IMR-90 (cell line): Measurements from ENCODE around the gene UVSSA. TPM values are rescaled to one million over a fixed set of nuclear protein-coding genes. Genes with fewer than 3 reads are reported as not detected.

ENCODE experiments used
- ATAC-seq: fragments of 200-7000 bp; cut with Tn5 transposase; 2 replicates; pipeline ENCODE4 v1.9.1; 2020; ENCODE audit warnings: low read depth, mild to moderate bottlenecking, moderate library complexity
- BruUV-seq: library from RNA; stranded (reverse); fragments of 400-500 nt; replicated peaks from 2 replicates; lab custom pipeline; 2021; lab: Mats Ljungman, UMichigan
- CTCF ChIA-PET: fragments of 300-600 bp; formaldehyde crosslinking; extraction: SDS; loops from one replicate; lab custom pipeline; 2021; ENCODE audit warnings: antibody characterized with exemption; lab: Yijun Ruan, JAX
- POLR2A ChIA-PET: fragments of 300-600 bp; sonication (Branson Sonifier 250); formaldehyde crosslinking; loops from one replicate; lab custom pipeline; 2022; ENCODE audit warnings: antibody characterized with exemption; ENCODE audit not compliant: unreplicated experiment; lab: Charles Lee
- DNase-seq: peaks from one replicate; pipeline ENCODE4 v3.0.0; 2013
- H2AFZ ChIP-seq: replicated peaks from 2 replicates; pipeline ENCODE3; 2013; ENCODE audit warnings: low read length, mild to moderate bottlenecking; ENCODE audit not compliant: poor library complexity
- H2AK5ac ChIP-seq: 2 replicates; pipeline ENCODE4 v1.6.1; 2013; ENCODE audit warnings: low read depth, low read length, inconsistent platforms
- H2AK9ac ChIP-seq: replicated peaks from 2 replicates; pipeline ENCODE3; 2013; ENCODE audit warnings: mild to moderate bottlenecking, low read depth, low read length, moderate library complexity; ENCODE audit not compliant: poor library complexity
- H2BK120ac ChIP-seq: 2 replicates; pipeline ENCODE4 v1.6.1; 2013; ENCODE audit warnings: low read depth, low read length, inconsistent platforms
- H2BK15ac ChIP-seq: 3 replicates; pipeline ENCODE4 v1.6.1; 2013; ENCODE audit warnings: low read depth, low read length, inconsistent platforms
- H2BK20ac ChIP-seq: 2 replicates; pipeline ENCODE4 v1.6.1; 2013; ENCODE audit warnings: low read depth, mild to moderate bottlenecking, inconsistent platforms, low read length, moderate library complexity
- H2BK5ac ChIP-seq: 2 replicates; pipeline ENCODE4 v1.6.1; 2013; ENCODE audit warnings: mild to moderate bottlenecking, low read depth, low read length, inconsistent platforms; ENCODE audit not compliant: poor library complexity, severe bottlenecking
- H3K14ac ChIP-seq: replicated peaks from 2 replicates; pipeline ENCODE4 v1.6.1; 2013; ENCODE audit warnings: low read depth, low read length, inconsistent platforms
- H3K18ac ChIP-seq: 2 replicates; pipeline ENCODE4 v1.6.1; 2013; ENCODE audit warnings: low read depth, low read length, control low read depth
- H3K23ac ChIP-seq: 2 replicates; pipeline ENCODE4 v1.6.1; 2013; ENCODE audit warnings: low read depth, low read length, inconsistent platforms
- H3K27ac ChIP-seq: 2 replicates; pipeline ENCODE4 v1.5.1; 2013; ENCODE audit warnings: mild to moderate bottlenecking, control low read depth, low read length; ENCODE audit not compliant: insufficient read depth
- H3K27me3 ChIP-seq: 2 replicates; pipeline ENCODE4 v1.6.1; 2013; ENCODE audit warnings: low read length; ENCODE audit not compliant: control insufficient read depth, insufficient read depth
- H3K36me3 ChIP-seq: 2 replicates; pipeline ENCODE4 v1.6.1; 2013; ENCODE audit warnings: low read length, mixed read lengths; ENCODE audit not compliant: control insufficient read depth, insufficient read depth
- H3K4ac ChIP-seq: 2 replicates; pipeline ENCODE4 v1.6.1; 2013; ENCODE audit warnings: low read depth, low read length, inconsistent platforms
- H3K4me1 ChIP-seq: 2 replicates; pipeline ENCODE4 v1.6.1; 2013; ENCODE audit warnings: low read length, mixed read lengths; ENCODE audit not compliant: control insufficient read depth, insufficient read depth
- H3K4me2 ChIP-seq: 2 replicates; pipeline ENCODE4 v1.6.1; 2013; ENCODE audit warnings: low read depth, mild to moderate bottlenecking, control low read depth, low read length, moderate library complexity
- H3K4me3 ChIP-seq: 2 replicates; pipeline ENCODE4 v1.5.1; 2013; ENCODE audit warnings: low read depth, mild to moderate bottlenecking, control low read depth, low read length, moderate library complexity; ENCODE audit not compliant: insufficient read depth
- H3K56ac ChIP-seq: 2 replicates; pipeline ENCODE4 v1.6.1; 2013; ENCODE audit warnings: low read length, inconsistent platforms; ENCODE audit not compliant: insufficient read depth; ENCODE audit errors: extremely low read depth
- H3K79me1 ChIP-seq, 2 experiments: 2 replicates each; pipeline ENCODE4 v1.6.1; 2013; ENCODE audit warnings: low read length in 2 of 2, inconsistent platforms in 1 of 2, low read depth in 1 of 2
- H3K9ac ChIP-seq: 2 replicates; pipeline ENCODE4 v1.6.1; 2013; ENCODE audit warnings: low read depth, low read length, control low read depth
- H3K9me1 ChIP-seq: 2 replicates; pipeline ENCODE4 v1.6.1; 2013; ENCODE audit warnings: low read length, inconsistent platforms; ENCODE audit not compliant: insufficient read depth
- H3K9me3 ChIP-seq: 2 replicates; pipeline ENCODE4 v1.6.1; 2013; ENCODE audit warnings: low read length; ENCODE audit not compliant: control insufficient read depth, insufficient read depth
- H4K20me1 ChIP-seq: 2 replicates; pipeline ENCODE4 v1.6.1; 2013; ENCODE audit warnings: low read length, inconsistent platforms; ENCODE audit not compliant: insufficient read depth
- H4K5ac ChIP-seq: 2 replicates; pipeline ENCODE4 v1.6.1; 2013; ENCODE audit warnings: mild to moderate bottlenecking, low read depth, low read length, control low read depth
- H4K8ac ChIP-seq, 2 experiments: 2 replicates each; pipeline ENCODE4 v1.6.1; 2013; ENCODE audit warnings: low read depth in 2 of 2, low read length in 2 of 2, control low read depth in 1 of 2, inconsistent platforms in 1 of 2
- H4K91ac ChIP-seq: 2 replicates; pipeline ENCODE4 v1.6.1; 2013; ENCODE audit warnings: low read depth, low read length, inconsistent platforms; ENCODE audit not compliant: insufficient read depth
- BHLHE40 ChIP-seq: fragments of 150-350 bp; IDR thresholded peaks from 2 replicates; pipeline ENCODE4 v1.6.1; 2016; ENCODE audit warnings: mild to moderate bottlenecking, low read depth, low read length
- CHD1 ChIP-seq: IDR thresholded peaks from 2 replicates; pipeline ENCODE4 v1.6.1; 2012; ENCODE audit warnings: low read depth, low read length, improper control_type of control experiment
- CTCF ChIP-seq: conservative IDR thresholded peaks from 2 replicates; pipeline ENCODE4 v1.5.1; 2012; ENCODE audit warnings: mild to moderate bottlenecking, low read depth, low read length, improper control_type of control experiment
- ELK1 ChIP-seq: fragments of 150-350 bp; IDR thresholded peaks from 2 replicates; pipeline ENCODE4 v1.6.1; 2016; ENCODE audit warnings: low read depth, mild to moderate bottlenecking, low read length, moderate library complexity, borderline replicate concordance
- FOS ChIP-seq: fragments of 150-350 bp; IDR thresholded peaks from 2 replicates; pipeline ENCODE4 v1.6.1; 2016; ENCODE audit warnings: low read depth, low read length
- MAFK ChIP-seq: IDR thresholded peaks from 2 replicates; pipeline ENCODE4 v1.6.1; 2012; ENCODE audit warnings: low read depth, low read length, improper control_type of control experiment
- MAZ ChIP-seq: IDR thresholded peaks from 2 replicates; pipeline ENCODE4 v1.6.1; 2012; ENCODE audit warnings: low read depth, mild to moderate bottlenecking, low read length, improper control_type of control experiment, moderate library complexity, borderline replicate concordance
- MXI1 ChIP-seq: IDR thresholded peaks from 2 replicates; pipeline ENCODE4 v1.6.1; 2012; ENCODE audit warnings: low read depth, mild to moderate bottlenecking, low read length, moderate library complexity, borderline replicate concordance
- NFE2L2 ChIP-seq: fragments of 150-350 bp; IDR thresholded peaks from 2 replicates; pipeline ENCODE4 v1.6.1; 2016; ENCODE audit warnings: low read depth, mild to moderate bottlenecking, low read length
- POLR2A ChIP-seq: IDR thresholded peaks from 2 replicates; pipeline ENCODE4 v1.6.1; 2012; ENCODE audit warnings: mild to moderate bottlenecking, low read depth, low read length
- RAD21 ChIP-seq: IDR thresholded peaks from 2 replicates; pipeline ENCODE4 v1.6.1; 2012; ENCODE audit warnings: low read length, improper control_type of control experiment
- RCOR1 ChIP-seq: IDR thresholded peaks from 2 replicates; pipeline ENCODE4 v1.6.1; 2012; ENCODE audit warnings: mild to moderate bottlenecking, low read length, improper control_type of control experiment; ENCODE audit not compliant: insufficient replicate concordance
- SMC3 ChIP-seq: fragments of 150-350 bp; IDR thresholded peaks from 2 replicates; pipeline ENCODE4 v1.6.1; 2016; ENCODE audit warnings: low read depth, mild to moderate bottlenecking, antibody characterized with exemption, low read length, moderate library complexity
- USF2 ChIP-seq: fragments of 150-350 bp; IDR thresholded peaks from 2 replicates; pipeline ENCODE4 v1.6.1; 2017; ENCODE audit warnings: mild to moderate bottlenecking, antibody characterized with exemption, low read length, low read depth
- WGBS, 2 experiments: methylation state at CpG; one replicate each; pipeline versions ENCODE4 v1.1.5 to v1.1.7; 2013; ENCODE audit warnings: missing lambda C conversion rate in 2 of 2; ENCODE audit not compliant: insufficient read length in 1 of 2; ENCODE audit errors: extremely low coverage in 2 of 2; 5-methylcytosine and 5-hydroxymethylcytosine counted together
- dilution Hi-C: fragments of 300-500 bp; cut with HindIII; formaldehyde crosslinking; loops from one replicate; pipeline ENCODE4 v1.14.3; 2018; ENCODE audit warnings: low sequenced_read_pairs; ENCODE audit not compliant: unreplicated experiment
- in situ Hi-C: fragments of 300-500 bp; cut with MboI; formaldehyde crosslinking; loops from 3 replicates; pipeline ENCODE4 v1.14.3; 2019; ENCODE audit warnings: low sequenced_read_pairs, inconsistent platforms, mixed read lengths
- intact Hi-C: fragments of 100-400 bp; cut with micrococcal nuclease; formaldehyde crosslinking; loops from 2 replicates; pipeline ENCODE4 v1.10.0; 2022
- polyA plus RNA-seq, 3 experiments: library from polyadenylated mRNA; depleted of rRNA; stranded (reverse); fragments of >200 nt; gene quantifications; 2 replicates each; pipeline ENCODE4 v1.2.3, GENCODE V29; 2012; ENCODE audit warnings: low replicate concordance in 1 of 3
- total RNA-seq: library from RNA; depleted of rRNA; stranded (reverse); fragments of >200 nt; gene quantifications from 2 replicates; pipeline ENCODE4 v1.2.3, GENCODE V29; 2012

Gene UVSSA
- total and polyA plus RNA-seq, 2 of the 4 experiments (the other 2 are of a cell fraction) = 1.4 to 8.4 TPM

- no peak for TF ChIP-seq MXI1
These were observed 20.4 kb downstream of the UVSSA start (continued) for GRCh38 chr4:1367230-1367935.

GRCh38 chr4:1367936-1368289 lies 20.9 kb downstream of the UVSSA start:
- Histone ChIP-seq H3K36me3 (peaks cover 18% of the 10 kb centered on the region), H4K8ac (no peak overlapping the region), H4K20me1 (no peaks in the 10 kb centered on the region), H3K27me3 (no peaks in the 10 kb centered on the region), H2AK9ac (no peak overlapping the region), H3K4me3 (no peak overlapping the region), H2BK20ac (no peak overlapping the region), H4K91ac (no peak overlapping the region), H3K79me1 (no peaks in the 10 kb centered on the region), H3K23ac (no peak overlapping the region), H3K4ac (no peak overlapping the region), H3K14ac (no peak overlapping the region), H3K9me3 (no peaks in the 10 kb centered on the region; the same call in 1 of the 2 replicates), H4K5ac (no peak overlapping the region), H2BK120ac (no peak overlapping the region), H2BK5ac (no peak overlapping the region), H3K18ac (no peak overlapping the region), H3K56ac (no peak overlapping the region), H2AFZ (no peak overlapping the region), H3K9me1 (no peaks in the 10 kb centered on the region; the same call in 1 of the 2 replicates), H3K4me1 (no peaks in the 10 kb centered on the region), H3K4me2 (no peak overlapping the region), H3K9ac (no peak overlapping the region), H2BK15ac (no peak overlapping the region), H2AK5ac (no peak overlapping the region), H3K27ac (no peak overlapping the region)
- intact Hi-C loops = loop anchor here (10.0 kb wide), 1 partner anchor 357 kb away; the partner anchor contains the start of genes TACC3 and TMEM129
- DNase-seq (no peak), ATAC-seq (no peak)
- BruUV-seq = no TSS peak
- WGBS, 2 experiments = 90% methylated on average over 10 of the region's 10 CpGs; no CpG with 5 or more reads in 1 of the 2 experiments
- dilution Hi-C loops = no loop called here
- POLR2A ChIA-PET = no interaction called here
- CTCF ChIA-PET = no interaction called here
- in situ Hi-C loops = no loop called here
- TF ChIP-seq NFE2L2 = no peak
- no peak for TF ChIP-seq CTCF
- no peak for TF ChIP-seq RAD21
- no peak for TF ChIP-seq FOS
- no peak for TF ChIP-seq MAFK
- TF ChIP-seq SMC3 = no peak
- TF ChIP-seq USF2 = no peak
- no peak for TF ChIP-seq POLR2A
- TF ChIP-seq MAZ = no peak
- TF ChIP-seq ELK1 = no peak
- TF ChIP-seq RCOR1 = no peak
- TF ChIP-seq BHLHE40 = no peak
- no peak for TF ChIP-seq CHD1
